GM12891 (cell line): ENCODE results near the gene SBK1.

Experiments used
- POLR2A ChIP-seq: IDR thresholded peaks from 2 replicates; pipeline ENCODE4 v1.6.1; 2011; ENCODE audit warnings: low read depth, low read length, control low read depth
- POLR2AphosphoS5 ChIP-seq: IDR thresholded peaks from 2 replicates; pipeline ENCODE4 v1.6.1; 2011; ENCODE audit warnings: low read depth, low read length, control low read depth
- SPI1 ChIP-seq: IDR thresholded peaks from 2 replicates; pipeline ENCODE4 v1.6.1; 2011; ENCODE audit warnings: low read depth, low read length, control low read depth
- TAF1 ChIP-seq: IDR thresholded peaks from 2 replicates; pipeline ENCODE4 v1.6.1; 2011; ENCODE audit warnings: low read depth, low read length, control low read depth

DNA sequence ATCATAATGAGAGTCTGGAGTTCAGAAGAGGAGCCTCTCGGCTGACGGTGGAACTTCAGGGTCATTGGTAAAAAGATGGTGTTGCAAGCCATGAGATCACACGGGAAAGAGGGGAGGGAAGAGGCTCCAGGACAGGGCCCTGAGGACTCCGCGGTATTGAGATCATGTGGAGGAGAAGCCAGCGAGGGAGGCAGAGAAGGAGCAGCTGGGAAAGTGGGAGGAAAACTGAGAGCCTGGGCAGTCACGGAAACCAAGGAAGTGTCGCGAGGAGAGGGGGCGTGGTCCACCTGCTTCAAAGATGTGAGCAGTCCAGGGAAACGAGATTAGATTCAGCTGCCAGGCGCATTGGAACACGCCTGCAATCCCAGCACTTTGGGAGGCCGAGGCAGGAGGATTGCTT is 27.7 kb upstream of the SBK1 start:
- TF ChIP-seq POLR2A: no peak
- no peak for TF ChIP-seq SPI1
- TF ChIP-seq TAF1: no peak
- TF ChIP-seq POLR2AphosphoS5: no peak
